Skeletal muscle cell (primary cell): ENCODE results near the gene TSPAN4.

Source experiments
- DNase-seq: peaks from one replicate; pipeline ENCODE4 v3.0.0-alpha.2; 2010; ENCODE audit warnings: low read depth
- H3K4me3 ChIP-seq: 2 replicates; pipeline ENCODE4 v1.5.1; 2011; ENCODE audit warnings: low read depth, mild to moderate bottlenecking, control low read depth, low read length, moderate library complexity

The TSPAN4 gene

DNA sequence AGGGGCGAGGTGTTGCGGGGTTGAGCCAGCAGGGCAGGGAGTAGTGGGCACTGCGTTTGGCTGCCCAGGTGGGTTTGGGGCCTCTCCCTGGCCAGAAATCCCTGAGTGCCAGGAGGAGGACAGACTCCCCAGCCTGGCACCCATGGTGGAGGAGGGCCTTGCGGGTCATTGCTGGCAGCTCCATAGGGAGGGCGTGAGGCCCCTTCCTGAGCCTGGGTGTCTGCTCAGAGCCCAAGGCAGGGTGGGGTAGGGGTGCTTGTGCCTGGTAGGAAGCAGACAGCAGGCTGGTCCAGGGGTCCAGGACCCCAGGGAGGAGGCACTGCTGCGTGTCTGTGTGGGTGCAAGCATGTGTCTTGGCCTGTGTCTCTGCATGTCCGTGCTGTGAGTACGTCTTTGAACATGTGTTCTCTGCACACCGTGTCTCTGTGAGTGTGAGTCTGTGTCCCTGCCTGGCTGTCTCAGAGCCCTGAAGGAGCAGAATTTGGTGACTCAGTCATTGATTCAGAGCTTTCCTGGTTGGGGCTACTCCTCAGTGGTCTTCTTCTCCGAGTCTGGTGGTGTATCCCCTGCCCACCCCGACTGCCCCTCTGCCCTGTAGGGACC, 3.9 kb downstream of the TSPAN4 start:
- H3K4me3 ChIP-seq = no peak overlapping the region

DNA sequence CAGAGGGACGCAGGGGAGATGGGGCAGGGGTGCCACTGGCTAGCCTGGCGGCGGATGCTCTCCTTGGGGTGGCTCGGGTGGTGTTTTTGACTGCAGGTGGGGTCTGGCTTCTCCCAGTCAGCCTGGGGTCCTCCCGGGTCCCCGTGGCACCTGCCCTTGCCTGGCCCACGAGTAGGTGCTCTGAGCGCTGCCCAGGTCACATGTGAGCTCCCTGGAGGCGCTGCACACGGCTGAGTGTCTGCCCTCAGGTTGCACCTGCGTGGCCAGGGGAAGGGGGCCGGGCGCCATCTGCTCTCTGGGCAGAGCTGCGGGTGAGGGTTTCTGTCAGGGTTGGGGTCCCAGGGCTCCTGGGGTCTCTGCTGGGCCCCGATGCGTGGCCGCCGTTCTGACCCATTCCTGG, 5.2 kb downstream of the TSPAN4 start:
- no peak for DNase-seq
- H3K4me3 ChIP-seq = no peak overlapping the region

More for the DNA sequence above, 3.9 kb downstream of the TSPAN4 start:
- DNase-seq = no peak

DNA sequence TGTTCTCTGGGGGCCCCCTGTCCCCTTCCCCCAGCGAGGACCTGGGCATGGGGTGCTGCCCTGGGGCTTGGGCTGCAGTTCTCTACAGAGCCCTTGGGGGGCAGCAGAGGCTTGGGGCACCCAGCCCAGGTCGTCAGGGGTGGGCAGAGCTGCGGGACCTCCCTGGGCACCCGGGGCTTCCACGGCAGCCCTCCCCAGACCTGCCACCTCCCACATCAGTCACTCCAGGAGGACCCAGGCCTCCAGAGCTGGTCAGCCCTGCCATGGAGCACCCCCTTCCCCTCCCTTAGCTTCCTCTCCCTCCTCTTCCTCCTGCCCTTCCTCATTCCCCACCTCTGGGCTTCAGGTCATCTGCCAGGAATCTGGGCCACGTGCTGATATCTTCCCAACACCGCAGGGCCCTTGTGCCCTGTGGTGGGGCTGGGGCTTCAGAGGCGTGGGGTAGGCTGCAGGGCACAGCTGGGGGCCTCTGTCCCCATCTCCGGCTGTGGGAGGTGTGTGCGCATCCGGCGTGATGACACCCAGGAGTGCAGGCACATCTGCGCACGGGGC, 5.8 kb downstream of the TSPAN4 start:
- no peak for DNase-seq
- no peak overlapping the region for H3K4me3 ChIP-seq

DNA sequence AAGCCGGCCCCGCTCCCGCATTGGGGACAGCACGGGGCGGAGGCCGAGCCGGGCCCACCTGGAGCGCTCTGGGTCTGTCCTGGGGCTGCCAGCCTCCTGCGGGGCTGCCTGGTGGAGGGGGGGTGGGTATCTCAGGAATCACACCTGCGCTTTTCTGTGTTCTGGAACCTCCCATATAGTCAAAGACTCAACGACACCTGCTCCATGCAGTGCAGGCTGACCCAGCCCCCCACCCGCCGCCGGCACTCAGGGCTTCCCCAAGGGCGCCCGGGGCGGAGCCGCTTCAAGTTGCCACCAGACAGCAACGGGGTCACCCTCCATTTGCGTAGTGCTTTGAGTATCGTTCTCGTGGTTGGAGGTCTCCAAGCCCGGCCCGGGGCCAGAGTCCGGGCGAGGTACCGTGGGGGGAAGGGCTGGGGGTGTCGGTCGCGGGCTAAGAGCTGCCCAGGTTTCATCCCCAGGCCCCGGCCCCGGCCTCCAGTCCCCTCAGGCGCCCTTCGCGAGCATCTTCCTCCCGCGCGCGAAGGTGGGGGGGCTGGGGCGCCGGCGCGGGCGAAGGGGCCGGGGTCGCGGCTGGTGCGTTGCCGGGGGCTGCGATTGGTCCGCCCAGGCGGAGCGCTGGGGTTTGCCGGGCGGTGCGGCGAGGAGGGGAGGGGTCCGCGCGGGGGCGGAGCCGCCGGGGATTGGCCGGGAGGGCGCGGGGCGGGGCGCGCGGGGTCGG, 6.6 kb downstream of the TSPAN4 start:
- peak overlapping the region; percentile 53 for H3K4me3 ChIP-seq
- no peak for DNase-seq

DNA sequence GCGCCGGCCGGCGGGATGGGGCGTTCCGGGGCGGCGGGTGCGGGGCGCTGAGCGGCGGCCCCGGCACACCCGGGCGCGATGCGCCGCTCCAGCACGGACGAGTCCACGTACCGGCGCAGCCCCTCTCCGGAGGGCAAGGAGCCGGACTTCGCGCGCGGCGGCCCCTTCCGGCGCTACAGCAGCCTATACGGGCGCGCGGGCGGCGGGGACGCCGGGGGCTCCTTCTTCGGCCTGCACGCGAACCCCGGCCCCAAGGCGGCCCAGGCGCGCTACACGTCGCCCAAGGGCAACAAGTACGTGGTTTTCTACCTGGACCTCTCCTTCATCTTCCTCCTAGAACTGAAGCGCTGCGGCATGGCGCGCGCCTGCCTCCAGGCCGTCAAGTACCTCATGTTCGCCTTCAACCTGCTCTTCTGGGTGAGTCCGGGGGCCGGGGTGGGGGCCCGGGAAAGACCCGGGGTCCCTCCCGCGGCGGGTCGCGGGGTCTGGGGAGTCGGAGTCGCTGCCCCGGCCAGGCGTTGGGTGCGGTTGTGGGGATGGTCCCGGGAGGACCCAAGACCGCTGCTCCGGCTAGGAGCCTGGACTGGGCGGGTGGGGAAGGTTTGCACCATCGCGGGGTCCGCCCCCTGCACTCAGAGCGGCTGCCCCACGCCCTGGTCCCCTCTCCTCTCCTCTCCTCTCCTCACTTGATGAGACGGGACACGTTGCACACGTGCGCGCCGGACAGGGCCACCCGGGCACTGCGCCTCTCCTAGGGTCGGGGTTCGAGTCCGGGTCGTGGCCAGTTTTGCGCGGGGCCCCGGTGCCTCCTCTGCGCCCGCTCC, 7.5 kb downstream of the TSPAN4 start:
- DNase-seq = no peak
- peak overlapping the region; percentile 53 for H3K4me3 ChIP-seq

DNA sequence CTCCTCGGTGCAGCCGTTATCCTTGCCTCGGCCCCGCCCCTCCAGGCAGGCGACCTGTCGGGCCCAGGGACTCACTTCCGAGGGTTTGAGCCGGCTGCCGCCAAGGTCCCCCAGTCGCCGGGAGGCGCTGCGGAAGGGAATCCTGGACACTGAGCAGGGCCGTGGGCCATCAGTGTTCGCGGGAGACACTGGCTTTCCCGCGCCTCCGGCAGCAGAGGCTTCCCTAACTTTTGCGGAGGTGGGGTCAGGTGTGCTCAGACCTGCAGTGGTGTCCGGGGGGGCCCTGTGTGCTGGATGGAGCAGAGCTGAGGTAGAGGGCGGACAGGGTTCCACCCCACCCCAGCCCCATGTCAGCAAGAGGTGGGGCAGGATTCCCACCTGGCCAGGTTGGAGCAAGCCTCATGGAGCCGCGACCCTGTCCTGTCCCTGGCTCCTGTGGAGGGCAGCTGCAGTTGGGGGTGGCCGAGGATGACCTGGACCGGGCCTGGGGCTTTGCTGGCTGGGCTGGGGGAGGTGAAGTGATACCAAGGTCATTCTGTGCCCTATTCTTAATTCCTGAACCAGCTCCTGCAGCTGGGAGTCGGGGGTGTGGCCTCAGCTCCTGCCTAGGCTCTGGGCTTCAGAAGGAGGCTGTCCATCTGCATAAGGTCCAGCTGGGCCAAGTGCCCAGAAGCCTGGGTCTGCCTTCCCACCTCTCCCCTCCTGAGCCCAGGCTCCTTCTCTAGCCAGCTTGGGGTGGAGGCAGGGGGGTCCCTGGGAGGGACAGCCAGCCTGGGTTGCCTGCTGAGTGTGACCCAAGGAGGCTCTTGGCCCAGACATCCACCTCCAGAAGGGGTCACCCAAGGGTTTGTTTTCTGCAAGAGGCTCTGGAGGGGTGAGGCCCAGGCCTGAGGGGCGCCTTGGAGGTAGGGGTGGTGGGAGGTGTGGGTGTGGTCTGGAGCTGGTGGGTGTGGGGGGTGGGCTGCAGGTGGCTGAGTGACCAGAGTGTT, 8.4 kb downstream of the TSPAN4 start:
- DNase-seq = no peak
- peak overlapping the region; percentile 53 for H3K4me3 ChIP-seq

DNA sequence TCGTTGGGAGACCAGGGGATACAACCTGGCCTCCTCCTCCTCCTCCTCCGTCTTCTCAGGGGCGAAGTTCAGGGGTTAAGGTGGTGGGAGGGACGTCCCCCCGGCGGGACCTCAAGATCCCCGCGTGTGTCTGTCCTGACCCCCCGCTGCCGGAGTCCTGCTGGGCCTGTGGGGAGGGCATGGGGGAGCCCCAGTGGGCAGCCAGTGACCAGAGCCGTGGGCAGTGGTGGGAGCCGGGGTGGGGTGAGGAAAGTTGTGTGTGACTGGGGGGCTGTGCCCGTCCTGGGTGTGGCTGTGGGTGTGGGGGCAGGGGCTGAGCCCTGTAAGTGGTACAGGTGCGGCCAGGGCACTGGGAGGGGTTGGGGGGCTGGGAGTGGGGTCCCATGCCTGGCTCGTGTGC, 10.1 kb downstream of the TSPAN4 start:
- H3K4me3 ChIP-seq = no peak overlapping the region

DNA sequence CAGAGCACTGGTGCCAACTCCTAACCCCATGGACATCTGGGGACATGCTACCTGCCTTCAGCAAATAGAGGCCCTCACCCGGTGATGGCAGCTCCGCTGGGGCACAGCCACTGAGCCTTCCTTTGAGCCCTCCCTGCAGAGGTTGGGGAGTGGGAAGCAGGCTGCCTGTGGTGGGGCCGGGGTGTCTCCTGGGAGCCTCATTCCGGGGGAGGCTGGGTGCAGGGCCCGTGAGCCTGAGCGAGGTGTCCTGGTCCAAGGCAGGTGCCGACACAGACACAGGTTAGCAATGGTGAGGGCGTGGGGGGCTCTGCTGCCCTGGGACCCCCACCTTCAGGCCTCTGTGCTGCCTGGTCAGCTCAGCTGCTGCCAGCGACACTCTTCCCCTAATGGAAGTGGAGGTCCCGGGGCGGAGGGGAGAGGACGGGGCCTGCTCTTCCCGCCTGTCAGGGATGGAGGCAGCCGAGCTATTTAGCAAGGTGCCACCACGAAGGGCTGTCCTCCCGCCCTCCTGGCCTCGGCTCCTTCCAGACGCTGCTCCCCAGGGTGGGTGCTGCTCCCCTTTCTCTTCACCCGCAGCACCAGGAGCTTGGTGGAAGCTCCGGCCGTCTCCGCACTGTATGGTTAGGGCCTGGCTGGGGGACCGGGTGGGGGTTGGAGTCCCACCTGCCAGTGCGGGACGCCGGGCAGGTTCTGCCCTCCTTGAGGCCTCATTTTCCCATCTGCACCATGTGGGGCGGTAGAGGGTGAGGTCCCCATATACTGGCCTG, 11.2 kb downstream of the TSPAN4 start:
- DNase-seq = no peak
- no peak overlapping the region for H3K4me3 ChIP-seq

More for the DNA sequence above, 10.1 kb downstream of the TSPAN4 start:
- DNase-seq = no peak

DNA sequence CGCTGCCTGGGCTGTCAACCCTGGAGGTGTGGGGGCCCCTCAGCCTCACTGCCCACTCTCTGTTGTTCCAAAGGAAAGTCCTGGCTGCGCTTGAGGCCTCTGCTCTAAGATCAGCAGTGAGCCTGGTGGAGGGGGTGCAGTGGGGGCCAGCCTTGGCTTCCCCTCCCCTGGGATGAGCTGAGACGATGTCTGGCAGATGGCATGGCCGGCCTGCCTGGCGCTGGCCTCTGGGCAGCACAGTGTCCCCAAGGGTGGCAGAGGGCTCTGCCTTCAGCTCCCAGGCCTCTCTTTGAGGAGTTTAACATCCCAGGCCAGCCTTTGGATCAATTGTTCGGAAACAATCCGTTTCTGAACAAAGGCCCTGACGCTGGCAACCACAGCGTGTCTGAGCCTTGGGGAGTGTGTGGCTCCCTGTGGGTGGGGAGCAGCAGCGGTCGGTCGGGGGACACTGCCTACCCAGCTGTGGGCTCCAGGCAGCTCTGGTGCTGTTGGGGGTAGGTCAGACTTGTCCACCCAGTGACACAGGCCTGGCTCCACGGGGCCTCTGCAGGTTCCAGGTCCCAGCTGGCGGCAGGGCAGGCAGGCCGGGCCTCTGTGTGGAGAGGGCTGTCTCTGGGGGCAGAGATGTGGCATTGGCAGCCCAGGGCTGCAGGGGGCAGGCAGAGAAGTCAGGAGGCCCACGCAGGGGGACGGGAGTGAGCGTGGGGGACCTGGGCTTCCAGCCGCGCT, 12.1 kb downstream of the TSPAN4 start:
- H3K4me3 ChIP-seq = no peak overlapping the region
- no peak for DNase-seq

DNA sequence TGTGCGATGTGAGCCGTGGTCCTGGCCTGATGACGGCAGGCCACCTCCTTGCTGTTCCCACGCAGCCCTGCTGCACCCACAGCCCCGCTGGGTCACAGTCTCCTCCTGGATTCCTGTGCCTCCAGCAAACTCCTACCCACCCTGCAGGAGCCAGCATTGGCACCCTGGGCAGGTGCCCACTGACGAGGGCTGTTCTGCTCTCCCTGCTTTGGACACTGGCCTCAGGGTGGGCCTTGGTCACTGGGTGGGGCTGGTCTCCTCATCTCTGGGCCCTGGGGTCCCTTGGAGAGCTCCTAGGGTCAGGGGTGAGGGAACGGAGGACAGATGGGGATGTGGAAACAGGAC, 12.7 kb downstream of the TSPAN4 start:
- no peak for DNase-seq
- H3K4me3 ChIP-seq = no peak overlapping the region

DNA sequence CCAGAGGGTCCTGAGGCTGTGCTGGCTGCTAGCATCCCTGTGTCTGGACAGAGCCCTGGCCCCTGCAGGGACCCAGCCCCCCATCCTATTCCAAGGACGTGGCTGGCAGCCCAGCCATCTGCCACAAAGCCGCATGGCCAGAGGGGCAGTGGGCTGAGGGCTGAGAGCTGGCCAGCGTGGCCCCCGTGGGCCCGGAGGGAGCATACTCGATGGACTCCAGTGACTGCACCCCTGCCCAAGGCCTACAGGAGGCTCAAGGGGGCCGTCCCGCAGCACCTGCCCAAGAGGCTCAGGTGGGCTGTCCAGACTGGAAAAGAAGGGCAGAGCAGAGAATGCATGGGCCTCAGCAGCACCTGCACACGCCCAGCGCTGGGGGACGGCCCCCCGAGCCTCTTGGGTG, 13.1 kb downstream of the TSPAN4 start:
- DNase-seq = no peak
- no peak overlapping the region for H3K4me3 ChIP-seq

DNA sequence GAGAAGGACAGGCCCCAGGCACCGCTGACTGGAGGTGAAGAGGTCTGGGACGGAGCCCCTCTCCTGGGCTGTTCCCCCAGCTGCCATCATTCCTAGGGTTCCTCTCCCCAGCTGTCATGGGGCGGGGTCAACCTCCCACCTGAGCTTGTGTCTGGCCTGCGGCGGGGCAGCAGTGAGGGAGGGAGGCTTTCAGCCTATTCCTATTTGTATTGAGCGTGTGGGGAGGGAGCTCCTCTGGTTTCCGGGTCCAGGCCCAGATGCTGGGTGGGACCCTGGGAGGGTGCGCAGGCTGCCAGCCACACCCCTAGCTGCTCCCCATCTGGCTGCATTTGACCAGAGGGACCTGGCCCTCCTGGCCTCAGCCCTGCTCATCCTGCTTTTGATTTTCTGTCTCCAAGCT, 13.7 kb downstream of the TSPAN4 start:
- no peak for DNase-seq
- no peak overlapping the region for H3K4me3 ChIP-seq

DNA sequence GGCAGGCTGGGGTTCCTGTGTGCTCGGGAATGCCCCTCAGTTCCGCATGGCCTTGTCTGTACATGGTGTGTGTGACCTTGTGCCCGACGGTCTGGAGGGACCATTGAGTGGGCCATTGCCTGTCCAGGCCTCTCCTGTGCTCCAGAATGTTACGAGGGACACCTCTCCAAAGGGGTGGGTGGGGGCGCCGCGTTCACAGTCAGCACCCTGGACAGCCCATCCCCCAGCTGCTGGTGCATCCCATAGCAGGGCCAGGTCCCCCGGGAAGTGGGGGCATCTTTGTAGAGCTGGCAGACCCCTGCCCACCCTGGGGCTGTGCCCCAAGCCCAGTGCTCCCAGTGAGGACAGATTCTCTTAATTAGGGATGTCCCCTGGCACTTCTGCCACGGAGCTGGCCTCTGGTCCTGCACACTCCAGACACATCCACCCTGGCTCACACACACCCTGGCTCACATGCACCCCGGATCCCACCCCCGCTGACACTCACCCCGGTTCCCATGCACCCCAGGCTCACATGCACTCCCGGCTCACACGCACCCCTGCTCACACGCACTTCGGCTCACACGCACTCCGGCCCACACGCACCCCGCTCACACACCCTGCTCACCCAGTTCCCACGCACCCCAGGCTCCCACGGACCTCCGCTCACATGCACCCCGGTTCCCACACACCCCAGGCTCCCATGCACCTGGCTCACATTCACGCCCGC, 15.6 kb downstream of the TSPAN4 start:
- no peak for DNase-seq
- no peak overlapping the region for H3K4me3 ChIP-seq

DNA sequence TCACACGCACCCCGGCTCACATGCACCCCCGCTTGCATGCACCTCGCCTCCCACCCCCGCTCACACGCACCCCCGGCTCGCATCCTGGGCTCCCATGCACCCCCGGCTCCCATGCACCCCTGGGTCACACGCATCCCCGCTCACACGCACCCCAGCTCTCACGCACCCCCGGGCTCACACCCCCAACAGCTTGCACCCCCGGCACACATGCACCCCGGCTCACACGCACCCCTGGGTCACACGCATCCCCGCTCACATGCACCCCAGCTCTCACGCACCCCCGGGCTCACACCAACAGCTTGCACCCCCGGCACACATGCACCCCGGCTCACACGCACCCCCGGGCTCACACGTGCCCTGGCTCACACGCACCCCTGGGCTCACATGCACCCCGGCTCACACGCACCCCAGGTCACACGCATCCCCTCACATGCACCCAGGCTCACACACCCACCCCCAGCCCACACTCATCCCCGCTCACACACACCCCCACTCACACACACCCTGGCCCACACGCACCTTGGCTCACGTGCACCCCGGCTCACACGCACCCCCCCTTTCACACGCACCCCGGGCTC, 16.2 kb downstream of the TSPAN4 start:
- DNase-seq = no peak
- peak overlapping the region; percentile 11 for H3K4me3 ChIP-seq

DNA sequence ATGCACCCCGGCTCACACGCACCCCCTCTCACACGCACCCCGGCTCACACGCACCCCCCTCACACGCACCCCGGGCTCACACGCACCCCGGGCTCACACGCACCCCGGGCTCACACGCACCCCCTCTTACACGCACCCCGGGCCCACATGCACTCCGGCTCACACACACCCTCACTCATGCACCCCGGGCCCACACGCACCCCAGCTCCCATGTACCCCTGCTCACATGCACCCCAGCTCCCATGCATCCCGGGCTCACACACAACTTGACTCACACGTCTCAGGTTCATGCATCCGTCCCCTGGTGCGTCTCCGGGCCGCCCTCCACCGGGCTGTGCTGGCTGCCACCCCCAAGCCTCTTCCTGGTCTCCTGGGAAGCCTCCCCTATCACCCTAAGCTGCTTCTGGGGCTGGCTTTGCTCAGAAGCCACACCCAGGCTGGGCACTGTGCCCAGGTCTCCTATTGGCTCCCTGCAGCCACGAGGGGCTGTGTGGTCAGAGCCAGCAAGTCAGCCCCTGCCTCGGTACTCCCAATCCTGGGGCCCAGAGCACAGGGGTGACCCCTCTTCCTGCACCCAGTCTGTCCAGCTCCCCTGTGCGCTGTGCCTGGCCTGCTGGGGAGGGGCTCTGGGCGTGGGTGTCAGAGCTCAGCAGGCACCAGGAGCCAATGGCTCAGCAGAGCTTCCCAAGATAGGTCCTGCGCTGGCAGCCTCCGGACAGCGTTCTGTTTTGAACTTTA, 16.9 kb downstream of the TSPAN4 start:
- H3K4me3 ChIP-seq = peak overlapping the region; percentile 36
- peak; percentile 83 for DNase-seq
